Astrocyte (in vitro differentiated cells and primary cell): Measurements from ENCODE around the gene CTSD.

ENCODE experiments used
- CTCF ChIP-seq: IDR thresholded peaks from 2 replicates; pipeline ENCODE4 v1.5.1; 2011; ENCODE audit warnings: low read depth, mild to moderate bottlenecking, inconsistent platforms, low read length, moderate library complexity; ENCODE audit not compliant: insufficient read depth
- EZH2 ChIP-seq: IDR thresholded peaks from 2 replicates; pipeline ENCODE4 v1.6.1; 2012; ENCODE audit warnings: mild to moderate bottlenecking, low read length, inconsistent platforms; ENCODE audit not compliant: insufficient read depth

GRCh38 chr11:1763336-1763795 lies 361 bp downstream of the CTSD start:
- no peak for TF ChIP-seq CTCF
- no peak for TF ChIP-seq EZH2
